Activated gamma-delta T cell treated with anti-CD3 and anti-CD28 coated beads, Interleukin-2, amount 50 U/mL, for 16 hours (primary cell): ENCODE results near the gene TNIK.

Source experiments
- DNase-seq: peaks from one replicate; pipeline ENCODE4 v3.0.0-alpha.2; 2020; ENCODE audit warnings: low read depth

The TNIK gene

DNA sequence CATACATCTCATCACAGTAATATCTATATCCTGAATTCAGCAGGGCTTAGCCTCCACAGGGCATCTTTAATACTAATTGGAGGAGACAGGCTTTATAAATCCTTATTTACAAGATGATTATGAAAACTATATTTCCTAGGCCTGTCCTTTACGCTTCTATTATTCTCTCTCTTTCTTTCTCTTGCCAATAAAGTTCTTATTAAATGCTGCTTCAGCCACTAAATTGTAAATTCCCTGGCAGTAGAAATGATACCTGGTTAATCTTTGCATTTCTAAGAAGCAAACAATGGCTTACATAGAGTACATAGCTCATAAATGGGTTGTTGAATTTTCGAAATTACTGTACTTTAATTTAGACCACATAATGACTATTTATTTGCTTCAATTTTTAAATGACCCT, 43.5 kb downstream of the TNIK start:
- no peak for DNase-seq

DNA sequence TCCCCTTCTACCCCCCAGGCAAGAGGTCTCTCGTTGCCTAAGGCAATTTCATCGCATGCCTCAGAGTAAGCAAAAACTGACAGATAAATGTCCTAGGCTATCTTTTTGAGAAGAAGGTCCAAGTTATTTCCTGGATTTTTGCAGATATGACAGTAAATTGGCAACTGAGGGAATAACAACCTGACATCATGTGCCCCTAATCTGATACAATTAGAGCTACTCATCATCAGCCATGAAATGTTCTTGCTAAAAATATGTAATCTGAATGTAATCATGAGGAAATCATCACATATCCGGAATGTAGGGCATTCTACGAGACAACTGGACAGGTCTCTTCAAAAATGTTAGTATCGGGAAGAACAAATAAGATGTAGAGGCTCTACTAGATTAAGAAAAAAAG, 44.1 kb downstream of the TNIK start:
- no peak for DNase-seq

DNA sequence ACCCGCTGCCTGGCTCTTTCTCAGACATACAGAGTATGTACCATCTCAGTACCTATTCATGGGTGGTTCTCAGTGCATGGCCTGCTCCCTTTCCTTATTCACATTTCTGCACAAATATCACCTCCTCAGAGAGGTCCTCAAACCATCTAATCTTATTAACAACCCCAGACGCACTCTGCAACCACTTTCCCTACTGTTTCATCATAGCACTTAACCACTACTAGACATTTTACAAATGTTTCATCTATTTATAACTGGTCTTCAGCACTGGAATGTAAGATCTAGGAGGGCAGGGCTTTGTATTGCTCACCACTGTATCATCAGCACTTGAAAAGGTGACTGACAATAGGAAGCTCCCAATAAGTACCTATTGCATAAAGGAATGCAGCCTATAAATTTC, 45.1 kb downstream of the TNIK start:
- no peak for DNase-seq

DNA sequence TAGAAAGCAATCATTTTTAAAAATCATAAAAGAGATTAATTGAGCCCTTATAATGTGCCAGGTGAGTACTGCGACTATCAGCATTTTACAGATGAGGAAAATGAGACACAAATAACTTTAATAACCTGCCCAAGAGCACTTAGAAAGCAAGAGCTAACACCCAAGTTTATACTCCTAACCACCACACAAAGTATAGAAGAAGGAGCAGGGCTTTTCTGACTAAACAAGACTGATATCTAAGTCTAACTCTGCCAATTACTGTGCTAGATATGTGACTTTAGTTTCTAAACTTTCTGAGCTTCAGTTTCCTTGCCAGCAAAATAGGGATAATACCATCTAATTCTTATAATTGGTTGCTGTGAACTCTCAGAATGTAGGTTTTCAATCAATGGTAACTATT, 47.7 kb downstream of the TNIK start:
- DNase-seq, result no peak

DNA sequence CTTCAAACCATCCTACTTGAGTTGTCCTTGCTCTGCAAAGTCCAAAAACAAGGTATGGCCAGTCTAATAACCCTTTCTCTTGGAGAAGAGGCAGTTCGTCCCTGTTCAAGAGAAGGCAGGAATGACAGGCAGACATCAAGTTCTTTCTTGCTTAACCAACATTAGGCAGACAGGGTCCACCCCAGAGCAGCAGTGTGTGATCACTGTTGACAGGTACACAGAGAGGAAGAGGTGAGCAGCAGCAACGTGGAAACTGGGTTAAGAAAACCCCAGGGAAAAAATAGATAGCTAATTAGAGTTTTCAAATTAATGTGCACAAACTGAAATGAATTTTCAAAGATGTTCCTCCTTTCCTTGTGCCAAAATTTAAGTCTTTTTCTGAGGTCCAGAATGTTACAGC, 48.2 kb downstream of the TNIK start:
- no peak for DNase-seq

DNA sequence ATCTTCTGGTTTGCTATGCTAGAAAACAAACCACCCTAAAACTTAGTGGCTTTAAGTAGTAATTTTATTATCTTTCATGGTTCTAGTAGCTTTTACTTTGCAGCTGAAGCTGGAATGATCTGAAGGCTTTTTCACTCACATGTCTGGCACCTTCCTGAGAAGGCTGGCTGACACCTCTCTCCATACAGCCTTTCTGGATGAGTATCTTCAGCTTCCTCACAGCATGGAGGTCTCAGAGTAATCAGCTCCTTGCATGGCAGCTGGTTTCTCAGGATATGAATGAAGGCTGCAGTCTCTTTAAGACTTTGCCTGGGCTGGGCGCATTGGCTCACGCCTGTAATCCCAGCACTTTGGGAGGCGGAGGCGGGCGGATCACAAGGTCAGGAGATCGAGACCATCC, 50.0 kb downstream of the TNIK start:
- DNase-seq, result no peak

DNA sequence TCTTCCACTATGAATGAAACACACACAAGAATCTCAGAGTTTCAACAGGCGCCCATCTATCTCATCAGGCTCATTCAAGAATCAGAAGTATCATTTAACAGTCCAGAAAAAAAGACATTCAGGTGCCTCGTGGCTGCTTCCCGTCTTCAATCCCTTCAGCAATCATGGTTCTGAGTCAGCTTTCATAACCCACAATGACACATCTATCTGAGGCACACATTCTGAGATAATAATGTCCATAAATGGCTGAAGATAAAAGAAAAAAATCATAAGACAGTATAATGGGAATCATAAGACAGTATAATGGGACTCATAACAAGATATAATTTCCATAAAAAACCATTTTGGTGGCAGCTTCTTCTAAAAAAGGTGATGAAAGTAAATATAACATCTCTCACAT, 52.4 kb downstream of the TNIK start:
- no peak for DNase-seq

DNA sequence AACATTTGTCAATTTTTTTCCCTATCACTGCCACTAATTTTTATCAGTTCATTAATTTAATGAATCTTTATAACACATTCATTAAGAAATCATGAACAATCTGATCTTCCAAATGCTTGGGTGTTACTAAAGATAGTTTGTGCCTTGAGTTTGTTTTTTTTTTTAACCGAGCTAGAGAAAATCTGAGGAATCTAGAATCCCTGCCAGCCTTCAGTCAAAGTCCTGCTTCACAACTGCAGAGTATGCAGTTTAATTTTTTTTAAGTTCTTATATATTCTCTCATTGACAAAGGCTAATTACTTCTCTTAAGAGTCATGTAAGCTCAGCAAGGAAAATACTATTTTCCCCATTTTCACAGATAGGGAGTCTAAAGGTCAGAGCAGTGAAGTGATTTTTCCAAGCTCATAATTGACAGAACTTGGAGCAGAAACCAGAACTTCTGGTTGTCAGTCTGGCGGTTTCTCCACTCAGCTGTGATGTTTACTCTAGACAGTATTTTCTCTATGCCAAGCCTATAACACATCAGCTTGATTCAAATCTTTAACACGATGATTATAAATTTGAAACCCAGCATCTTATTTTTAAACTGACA, 55.7 kb downstream of the TNIK start:
- no peak for DNase-seq

DNA sequence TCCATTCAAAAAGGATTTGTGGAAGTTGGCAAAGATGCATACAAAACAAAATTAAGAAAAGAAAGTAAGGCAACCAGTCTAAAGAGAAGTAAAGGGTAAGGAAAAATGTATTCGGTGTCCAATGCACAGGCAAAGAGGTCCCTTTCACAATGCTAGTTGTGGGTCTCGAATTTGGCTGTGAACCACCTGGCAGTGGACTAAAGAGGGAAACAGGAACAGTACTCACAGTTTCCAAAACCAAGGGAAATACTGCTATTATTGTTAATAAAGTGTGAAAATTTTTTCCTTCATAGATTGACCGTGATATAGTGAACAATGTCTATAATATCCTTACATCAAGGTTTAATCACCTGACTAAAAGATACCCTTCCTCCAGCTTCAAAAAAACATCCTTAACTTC, 57.9 kb downstream of the TNIK start:
- DNase-seq, result no peak

DNA sequence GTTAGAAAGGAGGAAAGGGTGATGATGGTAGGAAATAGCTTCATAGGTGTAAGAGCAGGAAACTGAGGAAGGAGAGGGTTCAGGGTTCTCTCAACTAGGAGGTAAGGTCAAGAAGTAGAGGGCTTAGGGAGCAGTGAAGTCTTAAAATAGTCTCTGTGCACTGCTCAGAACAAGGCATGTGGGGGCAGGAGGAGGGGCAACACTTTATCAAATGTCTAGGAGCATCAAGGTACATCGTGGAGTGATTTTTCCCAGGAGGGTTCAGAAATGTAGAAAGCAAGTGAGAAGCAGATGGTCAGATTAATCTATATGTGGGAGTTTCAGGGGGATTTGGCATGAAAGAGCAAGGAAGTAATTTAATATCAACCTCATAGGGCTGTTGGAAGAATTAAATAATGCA, 58.8 kb downstream of the TNIK start:
- no peak for DNase-seq

DNA sequence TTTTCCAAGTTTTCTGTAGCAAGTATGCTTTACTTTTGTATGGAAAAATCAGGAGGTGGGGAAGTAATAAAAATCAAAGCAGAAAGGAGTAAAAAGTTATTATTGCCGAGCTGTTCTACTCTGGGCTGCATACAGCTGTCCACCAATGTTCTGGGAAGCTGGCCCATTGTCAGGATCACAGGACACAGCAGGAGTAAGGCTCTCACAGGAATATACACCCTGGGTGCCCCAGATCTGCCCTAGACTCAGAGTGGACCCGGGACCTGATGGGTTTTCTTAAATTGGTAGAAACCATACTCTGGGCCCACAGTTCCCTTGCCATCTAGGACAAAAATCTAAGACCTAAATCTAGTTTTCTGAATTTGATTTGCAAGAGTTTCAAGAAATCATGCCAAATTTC, 60.4 kb downstream of the TNIK start:
- DNase-seq, result no peak

DNA sequence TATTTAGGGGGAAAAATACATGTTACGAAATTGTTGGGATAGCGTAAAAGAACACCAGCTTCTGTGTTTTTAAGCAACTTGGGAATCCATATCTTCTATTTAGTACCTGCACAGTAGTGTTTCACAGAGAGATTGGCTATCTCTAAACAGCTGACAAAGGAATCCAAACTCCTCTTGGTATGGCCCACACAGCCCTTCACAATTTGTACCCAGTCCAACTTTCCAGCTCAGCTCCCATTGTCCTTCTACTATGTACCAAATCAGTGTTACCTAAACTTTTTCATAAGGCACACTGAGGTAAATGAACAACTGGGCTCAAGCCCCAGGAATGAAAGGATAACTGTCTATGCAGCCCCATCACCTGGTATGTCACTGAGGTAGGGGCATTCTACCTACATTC, 61.9 kb downstream of the TNIK start:
- no peak for DNase-seq

DNA sequence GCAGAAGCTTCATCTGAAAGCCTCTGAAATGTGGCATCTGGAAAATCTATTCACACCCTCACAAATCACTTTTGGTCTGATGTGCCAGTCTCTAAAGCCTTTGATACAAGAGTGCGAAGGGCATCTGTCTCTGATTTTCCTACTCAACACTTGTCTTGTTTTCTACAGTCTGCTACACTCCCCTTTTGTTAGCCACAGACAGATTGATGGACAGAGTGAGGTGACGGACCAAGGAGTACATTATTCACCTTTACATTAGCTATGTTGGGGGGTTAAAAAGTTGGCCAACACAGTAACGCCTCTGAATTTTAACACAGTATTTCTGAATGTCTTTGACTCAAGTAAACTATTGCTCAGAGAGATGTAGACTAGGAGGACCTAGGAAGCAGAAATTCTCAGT, 63.1 kb downstream of the TNIK start:
- DNase-seq, result no peak

DNA sequence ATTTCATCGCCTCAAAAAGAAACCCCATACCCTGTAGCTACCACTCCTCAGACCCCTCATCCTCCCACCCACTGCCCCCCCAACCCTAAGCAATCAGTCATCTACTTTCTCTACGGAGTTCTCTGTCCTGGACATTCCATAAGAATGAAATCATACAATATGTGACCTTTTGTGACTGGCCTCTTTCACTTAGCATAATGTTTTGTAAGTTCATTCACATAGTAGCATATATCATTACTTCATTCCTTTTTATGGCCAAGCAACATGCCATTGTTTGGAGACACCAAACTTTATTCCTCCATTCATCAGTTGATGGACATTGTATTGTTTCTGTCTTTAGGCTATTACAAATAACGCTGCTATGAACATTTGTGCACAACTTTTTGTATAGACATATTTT, 64.2 kb downstream of the TNIK start:
- DNase-seq, result no peak

DNA sequence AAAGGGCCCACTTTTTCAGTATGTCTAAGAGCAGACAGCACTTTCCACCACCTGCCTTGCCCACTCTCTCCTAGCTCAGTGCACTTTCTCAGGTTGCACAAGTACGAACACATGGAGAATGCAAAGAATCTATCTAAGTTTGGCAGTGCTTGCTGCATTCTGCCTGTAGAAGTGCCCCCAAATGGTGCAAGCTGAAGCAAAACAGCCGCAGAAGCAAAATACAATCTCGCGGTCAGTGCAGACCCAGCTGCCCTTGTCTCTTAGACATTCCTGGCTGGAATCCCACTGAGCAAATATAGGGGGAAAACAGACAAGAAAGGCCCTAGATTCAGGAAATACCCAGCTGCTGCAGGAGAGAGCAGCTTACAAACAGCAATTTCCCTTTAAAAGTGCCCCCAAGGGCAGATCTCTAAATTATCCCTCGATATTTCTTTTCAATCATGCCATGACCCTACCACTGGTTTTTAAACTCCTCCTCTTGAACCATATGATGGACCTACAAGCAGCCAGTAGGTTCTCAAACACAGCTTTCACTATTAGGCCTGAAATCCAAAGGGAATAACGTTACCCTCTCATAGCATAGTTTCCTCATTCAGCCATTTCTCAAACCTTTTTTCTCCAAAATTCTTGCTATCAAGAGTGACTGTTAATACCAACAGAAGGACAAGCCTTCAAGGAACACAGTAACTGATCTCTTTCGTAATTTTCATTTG, 67.0 kb downstream of the TNIK start:
- DNase-seq, result no peak

DNA sequence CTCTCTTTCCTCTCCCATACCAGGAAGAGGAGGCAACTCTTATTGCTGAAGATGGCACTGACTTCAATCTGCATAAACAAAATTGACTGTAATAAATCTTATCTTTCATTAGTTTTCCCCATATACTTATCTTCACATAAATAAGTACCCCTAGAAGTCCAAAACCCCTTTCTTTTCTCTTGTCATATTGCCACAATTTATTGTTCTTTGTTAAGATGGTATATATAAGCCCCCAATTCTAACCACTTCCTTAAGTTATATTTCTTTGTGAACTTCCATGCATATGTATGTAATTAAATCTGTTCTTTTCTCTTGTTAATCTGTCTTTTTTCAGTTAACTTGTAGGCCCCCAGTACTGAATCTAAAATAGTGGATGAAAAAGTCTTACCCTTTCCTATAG, 68.8 kb downstream of the TNIK start:
- DNase-seq, result no peak

DNA sequence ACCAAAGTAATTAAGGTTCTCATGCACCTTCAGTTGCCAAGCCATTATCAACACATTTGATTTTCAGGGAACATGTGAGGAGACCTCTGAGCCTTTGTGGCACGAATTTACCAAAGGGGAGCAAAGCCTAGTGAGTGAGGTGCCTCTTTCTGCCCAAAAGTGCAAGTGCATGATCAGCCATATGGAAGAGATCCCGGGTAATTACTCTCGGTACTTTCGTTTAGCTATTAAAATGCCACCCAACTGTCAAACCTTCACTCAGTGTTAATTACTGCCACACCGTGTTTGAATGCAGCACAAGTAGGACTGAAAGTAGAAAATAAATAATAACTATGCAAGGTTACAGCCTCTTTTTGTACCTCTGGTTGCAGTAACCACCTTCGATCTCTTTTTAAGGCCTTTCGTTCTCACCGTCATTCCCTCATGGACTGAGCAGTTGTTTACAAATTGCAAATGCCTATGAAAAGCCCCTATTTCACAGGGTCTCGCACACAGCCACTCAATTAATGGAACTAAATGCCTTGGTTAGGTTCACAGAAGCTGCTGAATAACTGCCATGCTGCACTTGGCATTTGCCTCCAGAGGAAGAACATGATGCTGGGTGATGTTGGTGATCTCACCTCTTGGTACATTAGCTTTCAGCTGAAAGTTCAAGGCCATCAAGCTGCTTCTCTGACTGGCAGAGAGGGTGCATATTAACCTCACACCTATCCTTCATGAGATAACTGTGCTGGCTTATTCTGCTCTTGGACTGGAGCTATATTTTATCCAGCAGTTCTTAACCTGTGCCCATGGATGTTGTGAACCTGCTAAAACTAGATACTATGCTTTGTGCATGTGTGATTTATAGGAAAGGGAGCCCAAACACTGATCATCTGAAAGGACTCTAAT, 69.9 kb downstream of the TNIK start:
- DNase-seq, result no peak

DNA sequence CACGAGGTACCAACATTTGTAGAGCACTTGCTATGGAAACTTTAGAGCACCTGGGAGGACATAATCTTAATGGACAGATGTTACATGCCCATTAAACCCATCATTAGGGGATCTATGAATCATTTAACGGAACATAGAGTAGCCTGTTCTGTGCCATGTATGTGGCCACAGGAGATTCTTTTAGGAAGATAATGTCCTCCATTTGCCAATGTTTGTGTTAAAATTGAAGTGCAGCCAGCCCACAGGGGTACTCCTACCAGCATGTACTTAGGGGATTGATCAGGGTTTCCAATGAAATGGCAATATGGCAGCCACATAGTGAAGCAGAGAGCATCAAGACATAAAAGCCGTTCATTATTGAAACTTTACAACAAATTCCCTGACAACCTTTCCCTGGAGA, 70.7 kb downstream of the TNIK start:
- DNase-seq, result no peak

DNA sequence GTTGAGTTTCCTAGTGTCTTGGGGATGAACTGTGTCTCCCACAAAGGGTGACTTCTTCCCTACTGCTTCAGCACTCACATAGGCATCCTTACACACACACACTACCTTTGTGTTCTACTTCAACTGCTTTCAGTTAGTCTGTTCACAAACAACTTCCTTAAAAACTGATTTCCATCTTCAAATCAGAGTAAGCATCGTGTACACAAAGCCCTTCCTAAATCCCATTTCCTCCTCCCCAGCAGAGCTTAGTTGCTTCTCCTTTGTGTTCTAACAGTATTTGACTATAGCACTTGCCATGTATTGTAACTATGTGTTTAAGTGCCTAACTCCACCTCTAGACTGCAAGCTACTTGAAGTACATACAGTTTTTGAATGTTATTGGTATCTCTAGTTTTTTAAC, 71.7 kb downstream of the TNIK start:
- no peak for DNase-seq

DNA sequence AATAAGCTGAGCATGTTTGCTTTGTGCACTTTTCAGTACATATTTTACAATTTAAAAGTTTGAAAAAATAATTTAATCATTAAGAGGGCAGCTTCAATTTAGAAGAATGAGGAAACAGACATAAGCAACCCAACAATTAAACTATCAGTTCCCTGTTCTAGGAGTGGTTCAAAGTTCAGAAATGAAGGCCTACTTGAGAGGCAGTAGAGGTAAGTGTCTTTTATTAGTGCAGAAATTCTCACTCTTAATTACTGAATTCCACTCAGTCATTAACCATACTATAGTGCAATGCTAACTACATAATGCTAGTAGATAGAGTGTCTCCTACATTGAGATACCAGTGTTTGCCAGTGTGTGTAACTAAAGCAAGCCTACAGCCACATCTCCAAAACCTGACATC, 73.1 kb downstream of the TNIK start:
- DNase-seq, result no peak

DNA sequence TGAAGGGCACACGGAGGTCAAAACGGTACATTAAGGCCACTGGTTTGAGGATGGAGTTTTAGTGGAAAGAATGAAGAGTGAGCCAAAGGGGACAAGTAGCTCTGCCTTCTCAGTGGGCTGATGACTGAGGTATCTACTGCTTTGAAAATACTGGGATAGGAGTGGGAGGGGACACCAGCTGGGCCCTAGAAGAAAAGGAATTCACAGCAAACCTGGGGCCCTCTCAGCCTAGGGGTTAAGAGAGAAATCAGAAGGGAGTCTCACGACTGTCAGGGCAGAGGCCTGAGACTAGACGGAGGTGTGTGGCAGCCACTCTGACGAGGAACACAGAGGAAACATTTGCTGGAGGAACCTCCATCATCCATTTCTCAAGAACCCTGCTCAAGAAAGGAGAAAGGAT, 75.1 kb downstream of the TNIK start:
- no peak for DNase-seq

DNA sequence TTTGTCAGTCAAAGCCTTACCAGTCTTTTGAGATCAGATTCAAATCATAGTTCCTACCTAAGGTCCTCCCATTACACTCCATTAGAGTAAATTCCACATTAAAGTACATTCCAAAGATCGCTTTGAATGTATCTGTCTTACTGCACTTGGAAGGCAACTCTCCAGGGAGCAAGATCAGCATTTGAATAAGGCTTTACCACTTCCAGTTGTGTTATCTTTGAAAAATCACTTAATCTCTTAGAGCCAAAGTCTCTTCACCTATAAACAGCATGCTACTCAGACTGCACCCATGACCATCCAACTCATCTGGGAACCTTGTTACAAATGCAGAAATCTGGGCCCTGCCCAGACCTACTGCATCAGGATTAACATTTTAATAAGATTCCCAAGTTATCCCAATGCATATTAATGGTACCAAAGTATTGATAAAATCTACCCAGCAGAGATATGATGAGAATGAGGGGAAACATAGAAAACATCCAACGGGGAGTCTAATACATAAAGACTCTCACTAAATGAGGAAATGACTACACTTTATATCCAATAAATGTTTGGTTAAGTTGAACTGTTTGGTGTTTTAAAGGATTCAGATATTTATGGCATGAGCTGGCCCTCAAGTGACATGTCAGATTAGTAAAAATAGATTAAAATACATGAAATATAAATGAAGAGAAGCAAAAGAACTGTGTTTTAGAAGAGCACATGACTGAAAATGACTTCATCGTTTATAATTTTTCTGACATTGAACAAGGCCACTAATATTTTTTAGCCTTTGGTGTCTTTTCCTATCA, 75.9 kb downstream of the TNIK start:
- no peak for DNase-seq
